ENCODE data around the gene TSC22D1. TPM values are rescaled to one million over a fixed set of nuclear protein-coding genes. Genes with fewer than 3 reads are reported as not detected.

Gene TSC22D1
- total RNA-seq, 3 donors from 2014 or later = 3.9 to 5.6 (median 4.8) TPM

DNA sequence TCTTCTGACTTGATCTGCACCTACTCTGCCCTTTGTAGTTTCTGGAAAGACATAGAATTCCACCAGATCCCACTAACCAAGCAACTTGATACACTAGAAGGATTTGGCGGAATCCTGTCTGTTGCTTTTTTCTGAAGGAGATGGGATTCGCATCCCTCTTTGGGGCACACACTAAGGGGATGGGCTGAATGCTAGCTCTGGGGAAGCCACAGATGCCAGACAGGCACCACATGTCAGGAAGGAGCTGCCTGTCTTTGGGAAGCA lies 150.4 kb downstream of the TSC22D1 start:
- no peak for DNase-seq
- Mint-ChIP-seq H3K27me3 (ENCODE audit: low read depth) (peaks cover 18% of the 10 kb centered on the region), H3K9me3 (no peaks in the 10 kb centered on the region)

DNA sequence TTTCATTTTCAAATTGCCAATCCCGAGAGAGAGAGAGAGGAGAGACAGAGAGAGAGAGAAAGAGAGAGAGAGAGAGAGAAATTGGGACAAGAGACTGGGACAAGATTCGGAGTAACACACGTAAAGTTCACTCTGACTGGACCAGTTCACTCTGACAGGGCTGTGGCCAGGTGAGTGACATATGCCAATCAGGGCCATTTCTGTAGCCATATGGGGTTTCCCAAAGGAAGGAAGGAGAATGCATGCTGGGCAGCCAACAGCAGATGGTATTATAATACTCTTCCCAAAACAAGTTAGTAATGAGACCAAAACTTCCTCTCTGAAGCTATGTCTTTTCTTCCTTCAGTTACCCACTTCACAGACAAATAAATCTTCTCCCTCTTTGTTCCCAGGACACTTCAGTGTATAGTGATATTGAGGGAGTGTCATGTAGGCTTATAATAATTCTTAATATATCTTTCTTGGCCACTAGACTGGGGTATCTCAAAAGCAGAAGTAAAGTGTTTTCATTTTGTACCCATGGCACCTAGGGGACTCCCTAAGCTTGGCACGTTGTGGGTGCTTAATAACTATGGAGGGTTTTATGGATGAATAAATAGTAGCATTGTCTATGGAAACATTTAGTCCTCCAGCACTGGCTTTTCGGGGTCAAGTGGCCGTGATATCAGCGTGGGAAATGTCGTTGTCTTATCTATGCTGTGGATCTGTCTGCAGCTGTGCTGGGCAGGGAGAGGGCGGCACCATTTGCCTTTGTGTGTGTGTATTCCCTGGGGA lies 150.9 kb downstream of the TSC22D1 start:
- peaks cover 18% of the 10 kb centered on the region for H3K27me3 Mint-ChIP-seq (ENCODE audit: low read depth)
- H3K4me3 Mint-ChIP-seq = no peak overlapping the region
- no peaks in the 10 kb centered on the region for H3K36me3 Mint-ChIP-seq (ENCODE audit: insufficient read depth)
- ATAC-seq = no peak
- no peak for DNase-seq
- H3K4me1 Mint-ChIP-seq (ENCODE audit: low read depth) = no peaks in the 10 kb centered on the region
- no peaks in the 10 kb centered on the region for H3K9me3 Mint-ChIP-seq

More for the DNA sequence above, 150.4 kb downstream of the TSC22D1 start:
- Mint-ChIP-seq H3K4me3 (no peak overlapping the region), H3K4me1 (ENCODE audit: low read depth) (no peaks in the 10 kb centered on the region), H3K36me3 (ENCODE audit: insufficient read depth) (no peaks in the 10 kb centered on the region)
- ATAC-seq = no peak

DNA sequence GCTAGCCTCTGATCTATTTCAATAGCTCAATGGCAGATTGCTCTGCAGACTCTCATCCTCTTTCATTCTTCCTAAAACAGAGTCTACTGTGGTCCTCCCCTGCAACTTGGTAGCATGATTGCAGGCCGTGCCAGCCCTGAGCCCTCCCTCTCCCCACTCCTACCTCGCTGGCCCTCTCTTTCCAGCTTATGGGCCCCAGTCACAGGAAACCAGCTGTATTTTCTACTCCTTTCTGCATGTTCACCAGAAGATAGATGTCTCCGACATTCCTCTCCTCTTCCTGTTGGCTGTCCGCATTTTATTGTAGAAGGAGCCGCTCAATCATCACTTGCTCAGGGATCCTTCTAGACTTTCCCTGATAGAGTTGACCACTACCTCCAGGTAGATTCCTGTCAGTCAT lies 152.3 kb downstream of the TSC22D1 start:
- no peak for DNase-seq
- Mint-ChIP-seq H3K9me3 (no peaks in the 10 kb centered on the region), H3K4me3 (no peak overlapping the region), H3K4me1 (ENCODE audit: low read depth) (no peaks in the 10 kb centered on the region), H3K36me3 (ENCODE audit: insufficient read depth) (no peaks in the 10 kb centered on the region), H3K27me3 (ENCODE audit: low read depth) (peaks cover 18% of the 10 kb centered on the region)
- ATAC-seq = no peak

DNA sequence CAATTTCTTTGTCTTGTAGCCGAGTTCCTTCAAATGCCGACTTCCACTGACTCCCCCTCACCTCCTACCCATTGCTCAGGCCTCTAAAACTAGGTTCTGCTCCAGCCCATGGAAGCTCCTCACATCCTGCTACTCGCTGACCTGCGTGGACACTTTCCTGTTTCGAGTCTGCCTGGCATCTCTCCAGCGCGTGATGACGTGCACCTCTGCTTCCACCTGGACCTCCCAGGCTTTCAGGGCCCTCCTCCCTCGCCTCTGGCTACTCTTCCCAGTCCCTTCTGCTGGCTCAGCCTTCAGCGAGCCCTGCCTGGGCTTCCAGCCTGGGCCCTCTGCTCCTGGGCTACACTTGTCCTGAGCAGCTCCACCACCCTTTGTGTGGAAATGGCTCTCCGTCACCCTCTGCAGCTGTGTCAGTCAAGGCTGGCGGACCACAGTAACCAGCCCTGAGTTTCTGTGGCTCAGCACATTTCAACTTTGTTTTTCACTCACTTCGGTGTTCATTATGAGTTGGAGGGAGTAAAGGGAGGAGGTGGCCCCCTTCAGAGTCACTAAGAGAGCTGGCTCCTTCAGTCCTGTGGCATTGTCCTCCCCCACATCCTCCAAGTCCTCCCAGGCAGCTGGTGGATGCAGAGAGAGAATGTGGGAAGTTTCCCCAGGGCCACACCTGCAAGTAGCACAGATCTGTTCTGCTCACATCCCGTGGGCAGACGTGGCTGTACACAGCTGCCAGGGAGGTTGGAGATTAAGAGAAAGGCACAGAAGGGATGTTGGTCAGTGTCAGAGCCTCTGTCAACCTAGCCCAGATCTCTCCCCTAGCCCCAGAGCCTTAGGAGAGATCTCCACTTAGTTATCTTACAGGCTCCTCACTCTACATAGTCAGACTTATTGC lies 153.1 kb downstream of the TSC22D1 start:
- no peaks in the 10 kb centered on the region for H3K36me3 Mint-ChIP-seq (ENCODE audit: insufficient read depth)
- no peak overlapping the region for H3K4me3 Mint-ChIP-seq
- DNase-seq (no peak), ATAC-seq (peak; percentile 14 to 18)
- no peaks in the 10 kb centered on the region for H3K4me1 Mint-ChIP-seq (ENCODE audit: low read depth)
- H3K9me3 Mint-ChIP-seq = no peaks in the 10 kb centered on the region
- H3K27me3 Mint-ChIP-seq (ENCODE audit: low read depth) = peaks cover 18% of the 10 kb centered on the region

DNA sequence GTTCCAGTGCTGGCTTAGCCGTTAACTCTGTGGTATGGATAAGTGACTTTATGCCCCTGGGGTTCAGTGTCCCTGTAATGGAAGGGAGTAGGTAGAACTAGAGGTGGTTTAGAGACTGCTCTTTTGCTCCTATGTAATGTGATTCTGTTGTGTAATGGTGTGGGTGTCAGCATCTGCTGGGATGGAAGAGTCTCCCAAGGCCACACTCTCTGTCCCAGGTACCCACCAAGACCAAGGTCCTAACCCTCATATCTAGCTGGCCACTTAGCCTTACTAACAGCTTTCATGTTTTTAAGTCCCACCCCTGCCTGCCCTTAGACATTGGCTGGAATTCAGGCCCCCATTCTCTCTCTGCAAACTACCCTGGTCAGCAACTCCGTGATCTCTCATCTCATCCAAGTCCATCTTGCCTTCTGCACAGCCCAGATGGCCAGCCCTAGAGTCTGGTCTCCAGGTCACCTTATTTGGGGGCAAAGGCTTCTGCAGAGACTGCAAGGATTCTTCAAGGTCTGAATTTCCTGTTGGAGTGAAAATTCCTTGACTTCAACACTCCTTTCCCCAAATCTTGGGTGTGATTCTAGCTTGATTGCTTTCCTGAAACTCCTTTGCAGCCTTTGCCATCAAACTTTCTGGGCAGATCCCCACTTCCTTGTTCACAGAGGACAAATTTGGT lies 154.1 kb downstream of the TSC22D1 start:
- Mint-ChIP-seq H3K36me3 (ENCODE audit: insufficient read depth) (no peaks in the 10 kb centered on the region), H3K4me1 (ENCODE audit: low read depth) (no peaks in the 10 kb centered on the region), H3K9me3 (no peaks in the 10 kb centered on the region), H3K4me3 (no peak overlapping the region), H3K27me3 (ENCODE audit: low read depth) (peaks cover 18% of the 10 kb centered on the region)
- no peak for DNase-seq
- ATAC-seq = no peak

DNA sequence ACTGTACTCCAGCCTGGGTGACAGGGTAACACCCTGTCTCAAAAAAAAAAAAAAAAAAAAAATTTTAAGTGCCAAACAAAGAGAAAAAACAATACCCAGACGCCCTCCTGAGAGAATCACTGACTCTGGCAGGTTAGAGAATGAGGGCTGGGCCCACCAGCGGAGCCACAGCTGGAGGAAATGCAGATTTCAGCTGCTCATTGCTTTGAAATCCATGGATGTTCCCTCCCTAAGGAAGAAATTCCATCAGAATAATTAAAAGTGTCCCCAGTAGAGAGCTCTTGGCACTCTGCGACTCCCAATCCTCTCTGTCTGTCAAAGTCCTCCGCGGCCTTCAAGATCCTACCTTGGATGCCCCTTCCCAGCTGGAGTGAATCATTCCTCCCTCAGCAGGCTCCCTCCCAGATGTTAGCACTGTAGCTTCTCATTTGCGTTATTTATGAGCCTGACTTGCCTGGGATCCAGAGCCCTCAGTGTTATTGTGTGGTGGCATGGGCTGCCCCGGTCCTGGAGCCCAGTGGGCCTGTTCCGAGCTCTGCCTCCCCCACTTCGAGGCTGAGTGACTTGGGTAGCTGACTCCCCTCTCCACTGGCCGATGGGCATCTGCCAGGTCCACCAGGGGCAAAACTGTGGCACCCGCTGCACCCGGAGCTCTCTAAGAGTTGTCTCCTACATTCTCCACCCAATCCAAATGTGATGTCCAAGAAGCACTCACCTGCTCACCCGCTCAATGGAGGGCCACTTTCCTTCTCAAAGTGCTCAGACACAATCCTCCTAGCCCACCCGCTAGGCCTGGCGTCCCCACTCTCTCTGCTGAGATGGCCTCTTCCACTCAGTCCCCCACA lies 155.5 kb downstream of the TSC22D1 start:
- Mint-ChIP-seq H3K4me1 (ENCODE audit: low read depth) (no peaks in the 10 kb centered on the region), H3K4me3 (no peak overlapping the region), H3K36me3 (ENCODE audit: insufficient read depth) (no peaks in the 10 kb centered on the region), H3K27me3 (ENCODE audit: low read depth) (peaks cover 21% of the 10 kb centered on the region), H3K9me3 (no peaks in the 10 kb centered on the region)
- ATAC-seq (no peak), DNase-seq (no peak)

DNA sequence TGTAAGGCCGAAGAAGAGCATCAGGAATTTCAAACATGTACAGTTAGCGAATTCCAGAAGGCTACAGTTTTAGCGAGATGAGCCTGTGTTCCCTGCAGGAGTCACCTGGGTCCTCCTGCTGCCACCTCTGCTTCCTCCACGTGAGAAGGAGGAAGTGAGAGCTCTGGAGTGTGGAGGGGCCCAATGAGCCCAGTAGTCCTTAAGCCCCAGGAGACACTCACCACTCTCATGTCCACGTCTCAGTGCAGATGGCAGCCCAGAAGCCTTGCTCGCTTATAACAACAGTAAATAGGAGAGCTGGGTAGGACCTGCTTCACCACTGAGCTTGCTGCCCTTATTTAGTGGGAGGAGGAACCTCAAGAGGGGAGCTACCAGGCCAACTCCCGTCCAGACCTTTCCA lies 158.3 kb downstream of the TSC22D1 start:
- Mint-ChIP-seq H3K4me3 (no peak overlapping the region), H3K36me3 (ENCODE audit: insufficient read depth) (no peaks in the 10 kb centered on the region), H3K27me3 (ENCODE audit: low read depth) (peaks cover 4% of the 10 kb centered on the region), H3K4me1 (ENCODE audit: low read depth) (no peaks in the 10 kb centered on the region), H3K9me3 (no peaks in the 10 kb centered on the region)
- DNase-seq (no peak), ATAC-seq (no peak)

DNA sequence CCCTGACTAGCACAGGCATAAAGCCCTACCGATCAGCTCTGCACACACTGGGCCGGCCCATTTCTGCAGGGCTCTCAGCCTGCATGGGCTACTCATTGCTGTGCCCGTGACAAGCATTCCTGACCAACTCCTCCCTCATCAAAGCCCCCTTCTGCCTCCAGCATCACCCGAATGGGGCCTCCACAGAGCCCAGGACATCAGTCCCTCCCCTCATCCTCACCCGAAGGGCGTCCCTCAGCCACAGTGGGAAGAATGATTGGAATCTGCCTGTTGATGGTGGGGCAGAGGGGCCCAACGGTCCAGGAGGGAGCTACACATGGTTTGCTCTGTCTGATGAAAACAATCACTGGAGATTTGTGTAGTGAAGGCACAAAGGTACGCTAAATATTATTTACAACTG lies 158.7 kb downstream of the TSC22D1 start:
- H3K27me3 Mint-ChIP-seq (ENCODE audit: low read depth) = peaks cover 4% of the 10 kb centered on the region
- no peaks in the 10 kb centered on the region for H3K9me3 Mint-ChIP-seq
- H3K4me1 Mint-ChIP-seq (ENCODE audit: low read depth) = no peaks in the 10 kb centered on the region
- H3K36me3 Mint-ChIP-seq (ENCODE audit: insufficient read depth) = no peaks in the 10 kb centered on the region
- ATAC-seq (no peak), DNase-seq (no peak)
- H3K4me3 Mint-ChIP-seq = no peak overlapping the region

DNA sequence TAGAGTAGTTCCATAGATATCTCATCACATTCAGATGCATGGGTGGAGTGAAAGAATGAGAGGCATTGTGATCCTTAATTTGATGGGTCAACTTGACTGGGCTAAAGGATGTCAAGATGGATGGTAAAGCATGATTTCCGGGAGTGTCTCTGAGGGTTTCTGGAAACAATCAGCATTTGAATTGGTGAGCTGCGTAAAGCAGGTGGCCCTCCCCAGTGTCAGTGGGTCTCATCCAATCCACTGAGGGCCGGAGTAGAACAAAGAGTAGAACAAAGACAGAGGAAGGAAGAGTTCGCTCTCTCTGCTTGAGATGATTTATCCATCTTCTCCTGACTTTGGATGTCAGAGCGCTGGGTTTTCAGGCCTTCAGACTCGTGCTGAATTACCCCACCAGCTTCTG lies 159.4 kb downstream of the TSC22D1 start:
- Mint-ChIP-seq H3K4me1 (ENCODE audit: low read depth) (peaks cover 1% of the 10 kb centered on the region), H3K36me3 (ENCODE audit: insufficient read depth) (no peaks in the 10 kb centered on the region)
- no peak for ATAC-seq

DNA sequence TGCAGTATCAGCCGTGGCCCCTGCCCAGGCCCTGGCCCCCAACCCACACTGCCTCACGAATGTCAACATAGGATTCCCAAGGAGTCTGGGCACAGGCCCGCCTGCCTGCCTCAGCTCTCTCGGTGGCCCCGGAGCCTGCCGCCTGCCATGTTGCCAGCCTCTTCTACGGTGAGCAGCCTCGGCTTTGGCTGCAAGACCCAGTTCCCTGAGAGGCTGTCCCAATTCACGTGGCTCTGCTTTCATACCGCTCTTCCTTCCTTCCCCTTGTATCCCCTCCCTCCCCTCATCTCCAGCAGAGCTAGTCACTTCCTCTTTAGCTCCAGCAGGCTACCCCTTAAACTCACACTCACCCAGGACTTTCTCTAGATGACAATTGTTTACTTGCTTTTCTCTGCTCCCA lies 159.8 kb downstream of the TSC22D1 start:
- DNase-seq (no peak), ATAC-seq (no peak)
- peaks cover 8% of the 10 kb centered on the region for H3K27me3 Mint-ChIP-seq (ENCODE audit: low read depth)
- no peaks in the 10 kb centered on the region for H3K9me3 Mint-ChIP-seq
- H3K4me3 Mint-ChIP-seq = no peak overlapping the region
- no peaks in the 10 kb centered on the region for H3K36me3 Mint-ChIP-seq (ENCODE audit: insufficient read depth)
- peaks cover 1% of the 10 kb centered on the region for H3K4me1 Mint-ChIP-seq (ENCODE audit: low read depth)

More for the DNA sequence above, 159.4 kb downstream of the TSC22D1 start:
- Mint-ChIP-seq H3K9me3 (no peaks in the 10 kb centered on the region), H3K4me3 (no peak overlapping the region), H3K27me3 (ENCODE audit: low read depth) (peaks cover 8% of the 10 kb centered on the region)
- DNase-seq = no peak

DNA sequence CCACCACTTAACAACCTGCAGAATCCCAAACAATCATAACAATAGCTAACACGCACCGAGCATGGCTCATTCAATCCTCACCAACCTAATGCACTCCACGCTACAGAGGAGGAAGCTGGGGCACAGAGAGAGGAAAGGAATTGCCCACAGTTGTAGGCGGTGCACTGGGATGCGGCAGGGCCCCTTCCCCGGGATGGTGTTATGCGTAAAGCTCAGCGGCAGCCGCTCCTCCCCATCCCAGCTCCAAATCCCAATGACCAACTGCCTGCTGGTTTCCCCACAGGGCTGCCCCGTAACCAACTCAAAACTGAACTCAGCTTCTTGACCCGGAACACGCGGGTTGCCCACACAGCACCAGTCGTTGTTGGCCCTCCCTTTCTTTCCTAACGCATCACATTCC lies 160.3 kb downstream of the TSC22D1 start:
- ATAC-seq = no peak
- Mint-ChIP-seq H3K9me3 (no peaks in the 10 kb centered on the region), H3K27me3 (ENCODE audit: low read depth) (peaks cover 8% of the 10 kb centered on the region), H3K4me1 (ENCODE audit: low read depth) (peaks cover 1% of the 10 kb centered on the region), H3K36me3 (ENCODE audit: insufficient read depth) (no peaks in the 10 kb centered on the region), H3K4me3 (no peak overlapping the region)
- no peak for DNase-seq

DNA sequence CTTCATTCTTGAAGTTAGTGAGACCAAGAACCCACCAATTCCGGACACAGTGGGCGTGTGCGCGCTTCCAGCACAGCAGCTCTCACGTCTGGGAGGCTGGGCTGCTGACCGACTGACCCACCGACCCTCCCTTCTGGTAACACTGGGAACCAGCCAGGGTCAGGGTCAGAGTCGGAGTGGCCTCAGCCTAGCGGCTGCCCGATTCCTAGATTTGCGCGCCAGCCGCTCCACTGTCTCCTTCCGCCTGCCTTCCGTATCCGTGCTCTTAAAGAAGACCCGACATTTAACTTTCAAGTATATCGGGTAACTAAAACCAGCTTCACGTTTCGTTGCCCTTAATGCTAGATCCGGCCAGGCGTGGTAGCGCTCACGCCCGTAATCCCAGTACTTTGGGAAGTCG lies 161.4 kb downstream of the TSC22D1 start:
- H3K36me3 Mint-ChIP-seq (ENCODE audit: insufficient read depth) = no peaks in the 10 kb centered on the region
- H3K27me3 Mint-ChIP-seq (ENCODE audit: low read depth) = peaks cover 8% of the 10 kb centered on the region
- DNase-seq = no peak
- H3K9me3 Mint-ChIP-seq = no peaks in the 10 kb centered on the region
- H3K4me1 Mint-ChIP-seq (ENCODE audit: low read depth) = peaks cover 1% of the 10 kb centered on the region
- no peak for ATAC-seq
- H3K4me3 Mint-ChIP-seq = no peak overlapping the region

DNA sequence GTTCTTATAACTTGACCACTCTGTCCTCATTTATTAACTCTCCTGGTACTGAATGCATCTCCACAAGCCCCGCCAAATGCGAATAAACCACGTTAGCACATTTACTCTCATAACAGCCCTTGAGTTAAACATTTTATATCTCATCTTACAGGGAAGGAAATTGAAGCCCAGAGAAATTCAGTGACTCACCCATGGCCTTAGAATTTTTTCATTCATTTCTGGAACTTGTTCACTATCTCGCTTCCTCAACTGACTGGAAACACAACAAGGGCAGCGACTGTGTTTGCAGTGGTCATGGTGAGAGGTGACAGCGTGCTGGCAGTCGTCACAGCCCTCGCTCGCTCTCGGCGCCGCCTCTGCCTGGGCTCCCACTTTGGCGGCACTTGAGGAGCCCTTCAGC lies 163.0 kb downstream of the TSC22D1 start:
- H3K4me1 Mint-ChIP-seq (ENCODE audit: low read depth) = peaks cover 1% of the 10 kb centered on the region
- H3K9me3 Mint-ChIP-seq = no peaks in the 10 kb centered on the region
- H3K4me3 Mint-ChIP-seq = no peak overlapping the region
- ATAC-seq (no peak), DNase-seq (no peak)
- H3K27me3 Mint-ChIP-seq (ENCODE audit: low read depth) = peaks cover 8% of the 10 kb centered on the region
- no peaks in the 10 kb centered on the region for H3K36me3 Mint-ChIP-seq (ENCODE audit: insufficient read depth)

DNA sequence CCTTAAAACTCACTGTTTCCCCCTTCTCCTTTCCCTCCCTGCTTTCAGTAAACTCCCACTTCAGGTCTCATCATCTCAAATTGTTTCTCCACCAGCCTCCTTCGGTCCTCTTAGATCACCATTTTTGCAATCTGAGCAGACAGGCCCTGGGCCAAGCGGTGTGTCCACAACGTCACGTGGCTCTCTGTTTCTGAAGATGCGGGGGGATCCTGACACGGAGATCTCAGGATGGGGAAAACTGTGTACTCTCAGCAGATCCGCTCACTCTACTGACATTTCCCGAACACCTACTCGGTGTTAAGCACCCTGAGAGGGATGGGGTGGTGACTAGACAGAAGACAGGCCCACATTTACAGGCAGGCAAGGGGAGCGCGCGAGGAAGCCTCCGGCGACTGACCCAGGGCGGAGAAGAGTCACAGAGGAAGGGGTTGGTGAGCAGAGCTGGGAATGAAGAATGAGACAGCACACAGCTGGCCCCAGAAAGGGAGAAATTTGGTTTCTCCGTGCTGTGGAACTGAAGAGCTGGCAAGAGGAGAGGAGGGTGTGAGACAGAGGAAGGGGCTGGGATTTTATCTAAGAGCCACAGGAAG lies 163.7 kb downstream of the TSC22D1 start:
- Mint-ChIP-seq H3K4me3 (no peak overlapping the region), H3K27me3 (ENCODE audit: low read depth) (peaks cover 8% of the 10 kb centered on the region), H3K9me3 (no peaks in the 10 kb centered on the region), H3K4me1 (ENCODE audit: low read depth) (peaks cover 1% of the 10 kb centered on the region), H3K36me3 (ENCODE audit: insufficient read depth) (no peaks in the 10 kb centered on the region)
- DNase-seq (no peak), ATAC-seq (no peak)

All from activated T-cell treated with anti-CD3 and anti-CD28 coated beads, Interleukin-2, amount 50 U/mL, for 4 hours (primary cell).